NCI-H345 (cell line): ENCODE data around the gene ASAH2.
"Not testable (repeated sequence)": the region's sequence is repeated elsewhere in the genome, so short reads cannot be mapped to it uniquely, and the experiment has no call there.

Experiments used
- DNase-seq: peaks from one replicate; lab custom pipeline; 2025; lab: John Stamatoyannopoulos, UW

Gene ASAH2

GRCh38 chr10:50254479-50254878, 3.2 kb upstream of the ASAH2 start:
- DNase-seq = no peak

DNA sequence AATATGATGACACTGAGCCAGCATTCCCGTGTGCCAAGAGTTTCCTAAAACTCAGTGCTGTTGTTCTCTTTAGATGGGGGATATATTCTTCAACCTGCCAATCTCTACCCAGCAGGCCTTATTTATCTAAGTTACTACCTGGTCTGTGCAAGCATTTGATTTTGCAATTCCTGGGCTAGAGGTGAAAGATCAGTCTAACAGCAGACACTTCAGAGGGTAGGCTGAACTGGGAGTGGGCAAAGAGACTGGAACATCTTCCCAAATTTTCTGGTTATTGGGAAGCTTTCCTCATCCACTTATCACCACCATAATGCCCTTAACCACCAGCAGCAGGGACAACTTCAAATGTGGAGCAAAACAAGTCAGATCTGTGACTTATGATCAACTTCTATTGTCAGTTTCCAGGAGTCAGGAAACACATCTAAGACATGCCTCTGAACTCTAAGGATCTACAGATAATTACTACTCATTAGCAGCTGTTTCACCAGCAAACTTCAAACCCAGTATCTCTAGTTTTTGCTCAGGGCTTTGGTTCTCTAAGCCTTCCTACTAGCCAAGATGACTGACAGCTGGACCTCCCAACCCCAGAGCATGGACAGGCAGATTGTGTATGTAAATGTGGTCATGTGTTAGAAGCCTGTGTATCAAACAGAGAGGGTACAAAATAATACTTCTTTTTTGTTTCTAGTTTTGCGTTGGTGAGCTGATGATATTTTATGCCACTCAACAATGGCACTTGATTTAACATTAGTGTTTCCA, 1.0 kb downstream of the ASAH2 start:
- no peak for DNase-seq

GRCh38 chr10:50248598-50248997, 2.7 kb downstream of the ASAH2 start:
- DNase-seq = no peak

DNA sequence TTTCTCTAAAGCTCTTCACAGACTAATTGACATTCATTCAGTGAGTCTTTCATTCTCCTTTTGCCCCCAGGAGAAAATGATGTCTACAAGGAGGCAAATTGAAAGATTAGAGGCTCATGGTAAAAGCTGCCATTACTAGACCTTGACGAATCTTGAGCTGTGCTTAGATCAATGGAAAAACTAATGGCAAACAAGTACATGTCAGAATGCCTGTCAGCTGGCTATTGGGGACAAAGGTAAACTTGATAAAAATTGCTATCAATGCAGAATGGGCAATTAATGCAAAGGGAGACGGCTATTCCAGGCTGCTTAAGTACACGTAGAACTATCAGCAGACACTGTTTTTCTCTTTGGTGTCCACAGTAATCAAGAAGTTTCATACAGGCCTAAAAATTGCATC, 3.3 kb downstream of the ASAH2 start:
- DNase-seq = no peak

DNA sequence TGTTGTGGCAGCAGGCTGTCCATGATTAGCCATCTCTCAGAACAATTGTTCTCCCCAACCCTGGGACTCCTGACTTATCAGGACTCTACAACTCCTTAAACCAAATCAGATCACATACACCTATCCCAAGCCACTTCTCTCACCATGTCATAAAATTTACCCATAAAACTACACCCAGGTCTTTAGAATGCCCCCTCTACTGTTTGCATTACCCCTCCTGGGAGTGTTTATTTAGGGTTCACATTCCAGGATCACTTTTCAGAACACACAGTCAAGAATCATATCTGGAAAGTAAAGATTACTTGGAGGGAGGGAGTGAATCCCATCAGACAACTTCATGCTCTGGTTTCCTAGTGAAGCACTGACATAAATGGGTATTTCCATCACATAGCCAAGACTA, 7.1 kb downstream of the ASAH2 start:
- no peak for DNase-seq

DNA sequence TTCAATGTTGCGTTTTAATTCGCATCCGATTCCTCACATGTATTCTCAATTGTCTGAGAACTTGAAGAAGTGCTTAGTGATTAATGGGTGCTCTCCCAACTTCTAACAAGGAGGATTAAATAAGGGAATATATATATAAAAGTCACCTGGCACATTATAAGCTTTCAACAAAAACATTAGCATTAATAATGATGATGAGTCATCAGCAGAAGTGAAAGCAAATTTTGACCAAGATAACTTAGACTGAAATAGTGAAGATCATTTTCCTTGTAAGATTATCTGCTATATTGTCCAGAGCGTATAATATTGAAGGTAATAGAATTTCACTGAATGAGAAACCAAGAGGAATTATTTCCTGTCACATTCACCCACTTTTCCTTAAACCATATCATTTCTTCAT, 8.5 kb downstream of the ASAH2 start:
- DNase-seq = no peak

GRCh38 chr10:50241478-50241877, 9.8 kb downstream of the ASAH2 start:
- not testable (repeated sequence) for DNase-seq

- peak; percentile 23 for DNase-seq
Measured at GRCh38 chr10:50234486-50234885, 16.8 kb downstream of the ASAH2 start.

GRCh38 chr10:50232261-50232639, 19.1 kb downstream of the ASAH2 start:
- no peak for DNase-seq

DNA sequence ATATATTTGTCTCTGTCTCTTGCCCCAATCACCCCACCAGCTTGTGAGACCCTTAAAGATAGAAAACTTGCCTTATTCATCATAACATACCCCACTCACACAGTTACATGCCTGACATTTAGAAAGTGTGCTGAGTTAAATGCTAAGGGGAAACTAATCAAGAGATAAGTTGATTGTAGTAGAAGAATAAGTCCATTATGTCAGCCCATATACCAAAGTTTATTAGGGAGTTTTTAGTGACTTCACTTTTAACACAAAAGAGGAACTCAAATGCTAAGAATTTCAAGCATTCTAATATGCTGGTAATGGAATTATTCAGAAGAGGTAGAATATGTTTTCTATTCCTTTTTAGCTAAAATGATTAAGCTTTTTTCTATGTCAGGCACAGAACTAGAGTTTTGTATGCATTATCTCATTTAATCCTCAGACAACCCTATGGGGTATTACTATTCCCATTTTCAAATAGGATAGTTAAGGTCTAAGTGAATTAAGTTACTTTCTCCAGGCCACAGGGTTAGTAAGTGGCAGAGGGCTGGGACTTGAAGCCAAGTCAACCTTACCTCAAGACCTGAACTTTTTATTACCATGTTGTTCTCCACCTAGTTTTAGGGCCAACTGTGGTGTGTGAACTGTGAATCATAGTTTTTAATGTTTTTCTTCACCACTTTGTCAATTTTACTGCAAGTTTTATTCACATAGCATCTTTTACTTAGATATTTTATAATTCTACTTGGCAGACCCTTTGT, 19.6 kb downstream of the ASAH2 start:
- no peak for DNase-seq

GRCh38 chr10:50229460-50229859, 21.9 kb downstream of the ASAH2 start:
- DNase-seq = no peak

GRCh38 chr10:50228672-50229071, 22.6 kb downstream of the ASAH2 start:
- no peak for DNase-seq

DNA sequence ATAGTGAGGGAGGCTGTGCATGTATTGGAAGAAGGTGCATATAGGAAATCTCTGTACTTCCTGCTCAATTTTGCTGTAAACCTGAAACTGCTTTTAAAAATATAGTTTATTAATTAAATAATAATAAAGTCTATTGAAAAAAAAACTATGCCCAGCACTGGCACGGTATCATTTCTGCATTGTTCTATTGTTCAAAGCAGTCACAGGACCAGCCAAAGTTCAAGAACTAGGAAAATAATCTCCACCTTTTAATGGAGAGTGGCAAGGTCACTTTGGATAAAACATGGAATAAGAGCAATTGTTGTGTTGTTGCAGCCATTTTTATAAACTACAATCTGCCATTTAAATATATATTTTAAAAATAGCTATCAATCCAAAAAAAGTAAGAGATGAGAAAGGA, 24.7 kb downstream of the ASAH2 start:
- no peak for DNase-seq

GRCh38 chr10:50224330-50224952, 26.9 kb downstream of the ASAH2 start:
- DNase-seq = peak; percentile 54

DNA sequence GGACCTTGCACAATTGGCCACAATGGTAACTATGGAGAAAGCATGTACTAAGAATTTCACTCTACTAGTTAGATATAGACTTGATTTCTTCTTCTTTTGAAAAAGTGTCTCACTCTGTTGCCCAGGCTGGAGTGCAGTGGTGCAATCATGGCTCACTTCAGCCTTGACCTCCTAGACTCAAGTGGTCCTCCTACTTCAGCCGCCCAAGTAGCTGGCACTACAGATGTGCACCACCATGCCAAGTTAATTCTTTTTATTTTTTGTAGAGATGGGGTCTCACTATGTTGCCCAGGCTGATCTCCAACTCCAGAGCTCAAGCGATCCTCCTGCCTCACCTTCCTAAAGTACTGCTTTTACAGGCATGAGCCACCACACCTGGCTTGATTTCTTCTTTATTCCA, 29.1 kb downstream of the ASAH2 start:
- no peak for DNase-seq

- no peak for DNase-seq
Measured at GRCh38 chr10:50221470-50221869, 29.8 kb downstream of the ASAH2 start.

- no peak for DNase-seq
Measured at GRCh38 chr10:50219646-50220045, 31.7 kb downstream of the ASAH2 start.

DNA sequence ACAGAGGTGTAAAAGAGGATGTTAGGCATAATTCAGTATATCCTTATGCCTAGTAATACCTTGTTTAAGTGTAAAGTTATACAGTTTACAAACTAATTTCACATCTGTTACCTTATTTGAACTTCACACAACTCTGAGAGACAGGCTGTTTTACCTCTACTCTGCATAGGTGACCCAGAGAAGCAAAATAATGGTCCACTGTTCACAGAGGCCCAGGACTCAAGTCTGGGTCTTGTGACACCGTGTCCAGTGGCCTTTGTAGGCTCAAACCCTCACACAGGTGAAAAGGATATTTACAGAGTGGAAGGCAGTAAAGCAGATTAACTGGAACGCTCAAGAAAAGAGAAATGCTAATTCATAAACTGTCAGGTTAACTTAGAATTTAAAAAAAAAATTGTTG, 32.1 kb downstream of the ASAH2 start:
- no peak for DNase-seq

- DNase-seq = peak; percentile 90
Measured at GRCh38 chr10:50216894-50217293, 34.4 kb downstream of the ASAH2 start.

DNA sequence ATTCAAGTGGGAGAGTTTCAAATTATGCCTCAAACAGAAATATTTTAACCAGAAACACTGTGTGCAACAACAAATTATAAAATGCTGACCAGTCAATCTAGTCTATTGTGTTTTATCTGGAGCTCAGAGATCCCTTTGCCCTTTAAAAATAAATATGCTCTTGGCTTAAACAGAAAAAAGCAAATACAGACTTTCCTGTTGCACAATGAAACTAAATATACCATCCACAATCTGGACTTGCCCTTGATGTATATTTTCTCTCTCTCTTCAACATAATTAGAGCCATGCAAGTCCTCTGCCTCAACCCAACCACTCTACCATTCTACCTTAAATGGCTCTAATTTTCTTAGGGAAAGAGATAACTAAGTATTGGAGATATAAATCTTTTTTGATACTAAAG, 34.9 kb downstream of the ASAH2 start:
- no peak for DNase-seq

DNA sequence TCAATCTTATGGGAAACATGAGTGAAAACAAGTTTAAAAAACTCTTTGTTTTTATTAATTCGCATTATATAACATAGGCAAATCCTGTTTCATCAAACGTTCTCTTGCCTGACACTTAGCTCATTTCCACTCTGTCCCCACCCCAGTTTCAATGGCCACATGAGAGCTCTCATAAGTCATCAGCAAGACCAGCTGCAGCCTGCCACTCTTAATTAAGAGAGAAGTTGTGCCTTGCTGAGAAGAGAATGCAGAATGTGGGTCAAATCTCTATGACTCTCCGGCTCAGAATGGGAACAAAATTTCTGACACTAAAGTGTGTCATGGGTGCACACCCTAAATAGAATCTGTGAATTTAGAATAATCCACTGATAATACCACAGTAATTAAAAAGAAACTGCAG, 39.6 kb downstream of the ASAH2 start:
- DNase-seq = no peak

DNA sequence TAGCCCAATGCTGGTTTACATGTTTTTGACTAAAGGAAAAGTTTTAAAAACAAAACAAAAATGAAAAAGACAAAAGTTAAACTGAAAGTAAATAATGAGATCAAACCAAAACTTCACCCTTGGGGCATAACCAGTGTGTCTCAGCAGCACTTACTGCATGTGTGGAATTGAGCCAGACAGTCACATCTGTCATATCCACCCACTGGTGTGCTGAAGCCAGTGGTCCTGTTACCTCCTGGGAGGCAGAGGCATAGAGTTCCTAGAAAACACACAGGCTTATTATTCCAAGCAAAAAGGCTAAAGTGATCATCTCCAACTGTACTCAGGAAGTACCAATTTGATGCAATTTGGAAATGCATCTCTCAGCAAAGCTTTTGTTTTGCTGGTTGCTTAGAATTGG, 40.4 kb downstream of the ASAH2 start:
- no peak for DNase-seq
